Measurements from ENCODE around the gene TICAM2.

Gene TICAM2

GRCh38 chr5:115558388-115558956 is 43.8 kb downstream of the TICAM2 start:
- DNase-seq (ENCODE audit: low read depth) = peak; percentile 86
- TF ChIP-seq CTCF (conservative IDR thresholded peaks at IDR 0.05; ENCODE audit: low read depth, low read length) = no peak
- no peak overlapping the region for H3K4me3 ChIP-seq (ENCODE audit: low read depth, low read length)

GRCh38 chr5:115557667-115558387 is 44.5 kb downstream of the TICAM2 start:
- DNase-seq (ENCODE audit: low read depth) = peak; percentile 58
- no peak for TF ChIP-seq CTCF (conservative IDR thresholded peaks at IDR 0.05; ENCODE audit: low read depth, low read length)
- no peak overlapping the region for H3K4me3 ChIP-seq (ENCODE audit: low read depth, low read length)

GRCh38 chr5:115556276-115556675 is 46.0 kb downstream of the TICAM2 start:
- TF ChIP-seq CTCF (conservative IDR thresholded peaks at IDR 0.05; ENCODE audit: low read depth, low read length) = no peak
- no peak for DNase-seq (ENCODE audit: low read depth)

GRCh38 chr5:115555084-115555633 is 47.1 kb downstream of the TICAM2 start:
- no peak overlapping the region for H3K4me3 ChIP-seq (ENCODE audit: low read depth, low read length)
- TF ChIP-seq CTCF (conservative IDR thresholded peaks at IDR 0.05; ENCODE audit: low read depth, low read length) = no peak
- DNase-seq (ENCODE audit: low read depth) = no peak

More at GRCh38 chr5:115556276-115556675, 46.0 kb downstream of the TICAM2 start:
- H3K4me3 ChIP-seq (ENCODE audit: low read depth, low read length) = no peak overlapping the region

GRCh38 chr5:115553082-115553481 is 49.2 kb downstream of the TICAM2 start:
- no peak overlapping the region for H3K4me3 ChIP-seq (ENCODE audit: low read depth, low read length)
- no peak for DNase-seq (ENCODE audit: low read depth)
- no peak for TF ChIP-seq CTCF (conservative IDR thresholded peaks at IDR 0.05; ENCODE audit: low read depth, low read length)

- TF ChIP-seq CTCF (conservative IDR thresholded peaks at IDR 0.05; ENCODE audit: low read depth, low read length) = no peak
- peak; percentile 34 for DNase-seq (ENCODE audit: low read depth)
- H3K4me3 ChIP-seq (ENCODE audit: low read depth, low read length) = no peak overlapping the region
Observed at GRCh38 chr5:115551415-115551814, 50.9 kb downstream of the TICAM2 start.
